Measurements from ENCODE around the gene REEP6.

GRCh38 chr19:1505012-1505411, 14.0 kb downstream of the REEP6 start:
- TF ChIP-seq, protein P1, sequence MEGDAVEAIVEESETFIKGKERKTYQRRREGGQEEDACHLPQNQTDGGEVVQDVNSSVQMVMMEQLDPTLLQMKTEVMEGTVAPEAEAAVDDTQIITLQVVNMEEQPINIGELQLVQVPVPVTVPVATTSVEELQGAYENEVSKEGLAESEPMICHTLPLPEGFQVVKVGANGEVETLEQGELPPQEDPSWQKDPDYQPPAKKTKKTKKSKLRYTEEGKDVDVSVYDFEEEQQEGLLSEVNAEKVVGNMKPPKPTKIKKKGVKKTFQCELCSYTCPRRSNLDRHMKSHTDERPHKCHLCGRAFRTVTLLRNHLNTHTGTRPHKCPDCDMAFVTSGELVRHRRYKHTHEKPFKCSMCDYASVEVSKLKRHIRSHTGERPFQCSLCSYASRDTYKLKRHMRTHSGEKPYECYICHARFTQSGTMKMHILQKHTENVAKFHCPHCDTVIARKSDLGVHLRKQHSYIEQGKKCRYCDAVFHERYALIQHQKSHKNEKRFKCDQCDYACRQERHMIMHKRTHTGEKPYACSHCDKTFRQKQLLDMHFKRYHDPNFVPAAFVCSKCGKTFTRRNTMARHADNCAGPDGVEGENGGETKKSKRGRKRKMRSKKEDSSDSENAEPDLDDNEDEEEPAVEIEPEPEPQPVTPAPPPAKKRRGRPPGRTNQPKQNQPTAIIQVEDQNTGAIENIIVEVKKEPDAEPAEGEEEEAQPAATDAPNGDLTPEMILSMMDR (IDR thresholded peaks at IDR 0.05) = no peak
- TF ChIP-seq TCF7L2 (IDR thresholded peaks at IDR 0.05; ENCODE audit: low read depth, low read length) = no peak
- TF ChIP-seq POLR2AphosphoS5 (IDR thresholded peaks at IDR 0.05; ENCODE audit: low read depth, low read length) = no peak
- TF ChIP-seq REST (IDR thresholded peaks at IDR 0.05; ENCODE audit: insufficient read depth in 1 of 2, low read depth in 2 of 2, low read length in 1 of 2) = no peak
- no peak for TF ChIP-seq SIN3A (IDR thresholded peaks at IDR 0.05; ENCODE audit: borderline replicate concordance, insufficient read depth, low read depth, low read length)

Measured in Panc1 (cell line).